ENCODE results near the gene CACNA1C.

Gene CACNA1C

GRCh38 chr12:2332236-2332635 is 279.4 kb downstream of the CACNA1C start:
- DNase-seq: no peak

GRCh38 chr12:2332947-2333346 is 280.2 kb downstream of the CACNA1C start:
- DNase-seq: no peak

DNA sequence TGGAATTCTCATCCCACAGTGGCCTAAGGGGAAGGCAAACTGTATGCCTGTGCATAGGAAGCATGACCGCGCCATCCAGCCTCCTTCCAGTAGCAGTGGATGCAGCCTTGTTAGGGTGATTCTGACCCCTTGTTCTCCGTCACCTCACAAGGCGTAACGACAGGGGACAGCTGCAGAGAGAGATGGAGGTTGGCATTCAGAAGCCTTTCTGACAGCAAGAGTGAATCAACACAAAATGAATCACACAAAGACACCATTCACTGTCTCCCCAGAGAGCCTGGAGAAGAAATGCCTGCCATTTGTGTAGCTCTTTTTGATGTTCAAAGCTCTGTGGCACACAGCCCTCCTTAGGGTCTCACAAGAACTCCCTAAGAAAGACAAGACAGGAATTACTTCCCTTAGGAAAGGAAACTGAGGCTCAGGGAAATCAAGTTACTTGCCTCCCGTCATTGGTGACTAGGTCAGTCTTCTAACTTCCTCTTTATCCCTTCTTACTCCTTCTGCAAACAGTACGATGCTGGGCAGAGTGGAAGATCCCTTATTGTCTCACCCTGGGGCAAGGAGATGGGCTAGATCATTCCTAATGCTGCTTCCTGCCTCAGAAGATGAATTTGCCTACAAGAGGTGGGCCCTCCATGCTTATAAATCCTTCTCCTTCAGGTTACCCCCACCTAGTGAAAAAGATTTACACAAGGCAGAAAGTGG is 280.9 kb downstream of the CACNA1C start:
- no peak for DNase-seq

DNA sequence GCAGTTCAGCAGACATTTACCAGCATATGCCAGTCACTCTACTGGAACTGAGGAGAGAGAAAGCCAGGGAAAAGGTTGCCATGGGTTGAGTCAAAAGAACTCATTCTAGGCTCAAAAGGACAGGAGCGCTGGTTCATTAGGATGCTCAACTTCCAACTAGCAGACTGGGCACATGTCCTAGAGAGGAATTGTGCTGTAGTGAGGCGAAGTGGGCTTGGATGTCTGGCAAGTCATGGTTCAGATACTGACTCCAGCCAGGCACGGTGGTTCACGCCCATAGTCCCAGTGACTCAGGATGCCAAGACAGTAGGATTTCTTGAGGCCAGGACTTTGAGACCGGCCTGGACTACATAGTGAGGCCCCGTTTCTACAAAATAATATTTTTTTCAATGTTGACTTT is 281.5 kb downstream of the CACNA1C start:
- DNase-seq: no peak

- DNase-seq: no peak
Measured at GRCh38 chr12:2334689-2335088, 281.9 kb downstream of the CACNA1C start.

DNA sequence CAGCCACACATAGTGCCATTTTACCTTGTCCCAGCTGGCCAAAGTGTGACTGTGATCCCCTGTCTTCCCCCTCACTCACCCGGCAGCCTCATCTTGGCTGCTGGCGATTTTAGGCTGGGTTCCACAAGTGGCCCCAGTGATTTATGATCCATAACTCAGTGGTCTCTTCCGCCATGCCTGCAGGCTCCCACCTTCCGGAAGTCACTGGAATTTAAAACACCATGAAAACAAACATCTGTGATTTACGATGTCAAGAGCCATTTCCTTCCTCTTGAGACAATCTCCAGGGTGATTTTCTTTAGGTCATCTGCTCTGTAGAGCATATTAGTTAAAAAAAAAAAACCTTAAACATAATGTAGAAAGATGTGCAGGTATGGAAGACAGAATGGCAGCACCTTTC is 282.3 kb downstream of the CACNA1C start:
- no peak for DNase-seq

DNA sequence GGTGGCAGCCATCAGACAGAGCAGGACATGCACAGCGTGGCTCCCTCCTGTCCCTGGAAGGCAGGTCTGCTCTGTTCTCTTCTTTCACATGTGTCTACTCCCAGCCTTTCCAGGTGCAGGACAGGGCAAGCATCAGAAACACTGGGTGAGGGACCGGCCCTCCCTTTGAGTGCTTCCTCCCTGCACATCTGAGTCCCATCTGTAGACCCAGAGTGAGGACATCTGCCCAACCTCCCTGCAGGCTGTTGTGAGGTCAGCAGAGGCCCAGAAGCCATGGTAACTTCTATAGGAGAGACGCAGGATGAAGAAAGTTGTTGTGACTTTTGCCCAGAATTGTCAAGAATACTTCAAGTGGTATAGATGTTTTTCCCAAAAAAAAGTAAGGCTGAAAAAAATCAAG is 282.7 kb downstream of the CACNA1C start:
- no peak for DNase-seq

GRCh38 chr12:2335916-2336315 is 283.1 kb downstream of the CACNA1C start:
- no peak for DNase-seq

- no peak for DNase-seq
Measured at GRCh38 chr12:2336409-2336829, 283.6 kb downstream of the CACNA1C start.

DNA sequence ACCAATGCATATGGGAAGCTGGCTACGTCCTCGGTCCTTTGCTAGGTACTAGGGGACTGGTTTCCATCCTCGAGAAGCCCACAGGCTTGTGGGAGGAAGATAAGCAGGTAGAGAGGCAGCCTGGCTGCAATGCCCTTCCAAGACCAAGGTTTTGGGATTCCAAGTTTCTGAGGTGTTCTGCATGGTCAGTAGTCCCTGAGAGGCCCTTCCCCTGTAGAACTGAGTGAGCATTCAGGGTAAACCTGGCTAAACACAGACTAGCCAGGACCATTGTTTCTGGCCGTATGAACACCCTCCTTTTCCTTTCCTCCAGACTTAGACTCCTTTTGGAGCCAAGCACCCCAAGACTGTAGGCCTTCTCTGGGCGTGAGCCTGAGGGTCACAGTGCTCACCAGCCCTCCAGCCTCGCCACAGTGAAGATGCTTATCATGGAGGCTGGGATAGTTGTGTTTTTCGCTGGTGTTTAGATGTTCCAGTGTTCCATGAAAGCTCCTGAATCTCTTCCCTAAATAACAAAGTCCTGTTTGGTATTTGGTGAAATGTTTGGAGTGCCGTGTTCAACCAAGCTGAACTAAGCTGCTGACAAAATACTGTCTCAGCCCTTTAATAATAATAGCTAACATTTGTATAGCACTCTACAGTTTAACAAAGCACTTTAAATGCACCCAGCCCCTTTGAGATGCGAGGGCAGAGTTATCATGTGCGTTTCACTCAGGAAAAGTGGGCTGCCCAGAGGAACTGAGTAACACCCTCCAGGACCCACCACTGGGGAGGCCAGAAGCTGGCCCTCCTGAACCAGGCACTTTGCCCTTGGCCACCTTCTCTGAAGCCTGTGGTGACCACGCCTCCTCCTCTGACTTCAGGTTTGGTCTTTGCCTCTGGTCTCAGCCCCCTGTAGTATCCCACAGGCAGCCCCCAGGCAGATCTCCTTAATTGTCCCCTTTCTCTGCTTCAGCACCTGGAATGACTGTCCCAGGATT is 284.5 kb downstream of the CACNA1C start:
- DNase-seq: no peak

DNA sequence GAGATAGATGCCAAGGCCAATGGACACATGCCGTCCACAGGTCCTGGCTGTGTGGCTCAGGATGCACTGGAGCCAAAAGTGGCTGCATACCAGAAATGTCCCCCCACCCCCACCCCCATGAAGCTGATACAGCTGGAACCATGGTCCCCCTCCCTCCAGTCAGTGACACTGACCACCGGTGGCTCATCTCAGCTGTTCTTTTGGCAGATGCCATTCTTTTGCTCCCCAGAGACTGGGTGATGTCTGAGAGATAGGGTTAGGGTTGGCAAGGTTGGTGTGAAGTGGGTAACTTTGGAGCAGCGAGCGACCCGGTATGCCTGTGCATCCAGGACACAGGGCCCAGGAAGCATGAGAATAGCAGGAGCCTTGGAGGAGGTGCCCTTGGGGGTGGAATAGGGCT is 285.6 kb downstream of the CACNA1C start:
- no peak for DNase-seq

DNA sequence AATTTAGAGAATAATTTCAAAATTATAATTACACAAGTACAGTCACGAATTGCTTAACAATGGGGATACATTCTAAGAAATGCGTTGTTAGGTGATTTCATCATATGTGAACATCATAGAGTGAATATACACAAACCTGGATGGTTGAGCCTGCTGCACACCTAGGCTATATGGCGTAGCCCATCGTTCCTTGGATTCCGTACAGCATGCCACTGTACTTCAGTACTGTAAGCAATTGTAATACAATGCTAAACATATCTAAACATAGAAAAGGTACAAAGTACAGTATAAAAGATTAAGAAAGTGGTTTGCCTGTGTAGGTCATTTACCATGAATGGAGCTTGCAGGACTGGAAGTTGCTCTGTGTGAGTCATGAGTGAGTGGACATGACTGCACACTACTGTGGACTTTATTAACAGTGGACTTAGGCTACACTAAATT is 286.2 kb downstream of the CACNA1C start:
- DNase-seq: no peak

GRCh38 chr12:2341051-2341751 is 288.4 kb downstream of the CACNA1C start:
- DNase-seq: no peak

DNA sequence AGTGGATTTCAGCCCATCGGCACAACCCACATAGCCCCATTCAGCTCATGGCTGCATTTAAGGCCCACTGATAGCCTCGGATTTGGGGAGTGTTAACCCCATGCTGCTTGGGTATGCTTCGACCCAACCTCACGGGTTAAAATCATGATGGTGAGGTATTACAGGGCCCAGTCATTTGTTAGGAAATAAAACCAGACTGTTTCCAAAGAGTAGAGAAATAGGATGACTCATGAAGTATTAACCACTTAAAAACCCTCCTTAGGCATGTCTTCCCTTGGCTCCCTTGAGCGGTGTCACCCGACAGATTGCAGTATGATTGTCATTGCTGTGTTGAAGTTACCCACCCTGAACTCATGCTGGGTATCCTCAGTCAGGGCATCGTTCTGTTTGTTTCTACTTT is 289.1 kb downstream of the CACNA1C start:
- DNase-seq: no peak

DNA sequence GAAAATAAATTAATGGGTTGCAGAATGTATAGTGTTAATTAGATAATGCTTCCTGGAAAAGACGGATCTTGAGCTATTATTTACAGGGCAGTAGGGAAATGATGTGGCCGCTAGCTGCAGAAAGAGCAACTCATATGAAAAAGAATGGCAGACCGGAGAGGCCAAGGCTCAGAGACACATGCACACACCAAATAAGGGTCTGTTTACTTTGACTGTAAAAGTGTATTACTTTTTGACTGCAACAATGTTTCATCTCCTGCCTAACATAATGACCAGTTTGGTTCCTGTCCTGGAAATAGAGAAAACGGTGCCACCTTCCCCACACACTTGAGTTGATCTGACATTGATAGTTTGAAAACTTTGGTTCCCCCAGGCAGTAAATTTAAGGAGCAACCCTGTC is 290.9 kb downstream of the CACNA1C start:
- no peak for DNase-seq

- no peak for DNase-seq
Measured at GRCh38 chr12:2344476-2344875, 291.7 kb downstream of the CACNA1C start.

- DNase-seq: no peak
Measured at GRCh38 chr12:2344885-2345284, 292.1 kb downstream of the CACNA1C start.

DNA sequence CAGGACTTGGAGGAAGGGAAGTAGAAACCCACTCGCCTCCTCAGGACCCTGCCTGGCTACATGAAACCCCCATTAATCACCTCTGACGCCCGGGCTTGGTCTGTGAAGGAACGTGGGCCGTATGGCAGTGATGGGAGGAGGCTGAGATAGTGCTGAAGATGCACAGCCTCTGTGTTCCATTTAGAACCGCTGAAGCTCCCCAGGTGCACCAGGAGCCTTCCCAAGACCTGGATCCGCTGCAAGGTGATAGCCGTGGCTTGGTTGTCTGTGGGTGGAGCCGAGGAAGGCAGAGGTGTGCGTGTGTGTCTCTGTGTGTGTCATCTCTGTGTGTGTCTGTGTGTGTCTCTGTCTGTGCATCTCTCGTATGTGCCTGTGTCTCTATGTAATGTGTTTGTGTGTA is 293.1 kb downstream of the CACNA1C start:
- DNase-seq: no peak

DNA sequence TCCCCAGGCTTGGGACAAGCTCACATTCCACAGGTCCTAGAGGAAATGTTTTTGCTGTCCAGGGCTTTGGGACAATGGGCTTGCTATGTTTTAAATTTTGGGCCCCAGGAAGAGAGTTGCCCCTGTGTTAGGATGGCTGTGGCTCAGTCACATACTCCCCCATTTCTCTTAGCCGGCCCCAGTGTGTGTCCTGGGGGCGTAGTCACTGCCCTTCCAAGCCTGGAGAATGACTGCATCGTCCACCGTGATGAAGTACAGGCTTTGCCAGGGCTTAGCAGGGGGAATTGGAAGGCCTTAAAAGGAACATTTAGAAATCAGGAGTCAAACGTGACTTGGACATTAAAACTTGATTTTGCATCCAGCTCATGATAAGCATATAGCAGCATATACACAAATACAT is 293.6 kb downstream of the CACNA1C start:
- DNase-seq: no peak

- no peak for DNase-seq
Measured at GRCh38 chr12:2347137-2347843, 294.5 kb downstream of the CACNA1C start.

DNA sequence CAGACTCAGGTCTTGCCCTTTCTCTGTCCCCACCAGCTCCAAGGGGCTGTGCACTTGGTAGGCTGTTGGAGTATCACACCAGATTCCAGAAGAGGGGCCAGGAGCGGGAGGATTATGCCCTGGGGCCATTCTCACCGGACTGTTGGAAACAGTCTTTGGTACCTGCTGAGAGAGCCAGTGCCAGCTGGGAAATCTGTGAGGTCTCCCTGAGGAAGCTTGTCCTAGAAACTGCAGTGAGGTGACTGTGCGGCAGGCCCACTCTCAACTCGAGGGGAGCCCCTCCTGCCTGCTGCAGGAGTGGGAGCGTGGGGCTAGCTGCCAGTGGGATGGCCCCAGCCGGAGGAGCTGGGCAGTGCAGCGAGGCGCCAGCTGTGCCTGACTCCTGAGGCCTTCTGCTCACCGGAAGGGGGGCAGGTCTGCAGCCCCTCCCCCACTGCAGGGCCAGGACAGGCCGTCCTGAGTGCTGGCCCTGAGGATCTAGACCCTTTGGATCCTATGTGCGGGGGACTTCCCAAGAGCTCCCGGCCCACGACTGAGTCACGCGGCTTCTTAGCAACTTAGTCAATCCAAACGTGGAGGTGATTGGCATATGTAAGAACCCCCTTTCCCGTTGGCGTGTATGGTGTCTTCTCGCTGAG is 295.2 kb downstream of the CACNA1C start:
- no peak for DNase-seq

- DNase-seq: no peak
Measured at GRCh38 chr12:2348482-2348852, 295.7 kb downstream of the CACNA1C start.
